H1 (cell line): ENCODE measurements around the gene STAT4. TPM values are rescaled to one million over a fixed set of nuclear protein-coding genes. Genes with fewer than 3 reads are reported as not detected.

ENCODE experiments used
- ASH2L ChIP-seq: fragments of 200-600, 300-600 bp; sonication (generic); IDR thresholded peaks from one replicate; pipeline ENCODE4 v1.7.1; 2017; ENCODE audit warnings: low read length
- CREB1 ChIP-seq: IDR thresholded peaks from 2 replicates; pipeline ENCODE4 v1.6.1; 2012; ENCODE audit warnings: inconsistent platforms
- GTF2F1 ChIP-seq: IDR thresholded peaks from 2 replicates; pipeline ENCODE4 v1.6.1; 2012; ENCODE audit warnings: low read depth, low read length, improper control_type of control experiment, borderline replicate concordance
- MAFK ChIP-seq: IDR thresholded peaks from 2 replicates; pipeline ENCODE4 v1.6.1; 2012; ENCODE audit warnings: low read depth, mild to moderate bottlenecking, improper control_type of control experiment, low read length
- SIX5 ChIP-seq: IDR thresholded peaks from 2 replicates; pipeline ENCODE4 v1.6.1; 2011; ENCODE audit warnings: mild to moderate bottlenecking, low read depth, low read length
- SP1 ChIP-seq: IDR thresholded peaks from 2 replicates; pipeline ENCODE4 v1.6.1; 2011; ENCODE audit warnings: low read depth, low read length
- TEAD4 ChIP-seq: IDR thresholded peaks from 2 replicates; pipeline ENCODE4 v1.6.1; 2012; ENCODE audit warnings: low read depth, low read length, inconsistent platforms, mixed read lengths
- polyA plus RNA-seq, 7 experiments: library from polyadenylated mRNA; depleted of rRNA in 3 of 7; stranded (reverse) in 5 of 7; unstranded in 2 of 7; fragments of >200 nt in 5 of 7; fragments of 200-250 nt in 2 of 7; gene quantifications; 1 replicate in 5 of 7; 2 replicates in 1 of 7; 4 replicates in 1 of 7; pipeline versions ENCODE4 v1.2.1 to v1.2.3, GENCODE V29; 2011 to 2013; ENCODE audit warnings: missing spikeins in 2 of 7, mixed read lengths in 2 of 7
- total RNA-seq: library from RNA; stranded (reverse); fragmentation: NEBNext Ultra II Directional; extraction: Animal tissue kit (Norgen Biotek cat#: 25700); gene quantifications from 2 replicates; pipeline ENCODE4 v1.2.1, GENCODE V29; 2021
- TF ChIP-seq, protein P1 (sequence below): fragments of 300-600 bp; sonication (generic); IDR thresholded peaks from 2 replicates; pipeline ENCODE4 v1.7.1; 2012; ENCODE audit warnings: low read length, moderate library complexity, mild to moderate bottlenecking, inconsistent platforms; ENCODE audit not compliant: insufficient replicate concordance
- TF ChIP-seq, protein P2 (sequence below): IDR thresholded peaks from 2 replicates; pipeline ENCODE4 v1.6.1; 2012; ENCODE audit warnings: inconsistent platforms

STAT4 gene
- total and polyA plus RNA-seq, 2 of the 8 experiments (the other 6 are each of a cell fraction or from before 2014, with no cell fraction given): 0.36 to 0.63 TPM

DNA sequence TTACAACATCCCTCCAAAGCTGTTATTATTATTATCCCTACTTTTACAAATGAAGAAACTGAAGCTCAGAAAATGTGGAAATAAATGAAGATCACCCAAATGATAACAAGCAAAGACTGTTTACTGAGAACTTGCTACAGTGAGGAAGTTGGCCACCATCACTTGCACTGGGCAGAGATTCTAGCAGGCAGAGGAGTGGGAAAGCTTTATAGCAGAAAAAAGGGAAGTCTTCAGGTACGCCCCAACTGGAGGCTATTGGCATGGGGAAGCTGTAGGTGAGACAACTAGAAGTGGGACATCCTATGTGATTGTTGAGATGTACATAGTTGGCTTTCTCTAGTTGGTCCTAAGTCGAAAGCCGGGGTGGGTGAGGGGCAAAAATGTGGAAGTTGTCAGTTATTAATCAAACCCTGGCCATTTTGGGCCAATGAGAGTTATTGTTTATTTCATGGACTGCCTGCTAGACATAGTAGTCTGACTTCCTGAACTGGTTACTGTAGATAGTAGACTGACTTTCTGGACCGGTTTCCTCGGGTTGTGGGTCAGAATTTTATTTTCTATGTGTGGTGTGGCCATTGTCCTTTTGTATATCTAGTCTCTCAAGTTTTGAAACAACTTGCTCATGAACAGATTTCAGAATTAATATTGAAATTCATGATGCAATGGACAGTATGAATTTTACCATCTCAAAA, 40.2 kb upstream of the STAT4 start (continued):
- TF ChIP-seq, protein P1, sequence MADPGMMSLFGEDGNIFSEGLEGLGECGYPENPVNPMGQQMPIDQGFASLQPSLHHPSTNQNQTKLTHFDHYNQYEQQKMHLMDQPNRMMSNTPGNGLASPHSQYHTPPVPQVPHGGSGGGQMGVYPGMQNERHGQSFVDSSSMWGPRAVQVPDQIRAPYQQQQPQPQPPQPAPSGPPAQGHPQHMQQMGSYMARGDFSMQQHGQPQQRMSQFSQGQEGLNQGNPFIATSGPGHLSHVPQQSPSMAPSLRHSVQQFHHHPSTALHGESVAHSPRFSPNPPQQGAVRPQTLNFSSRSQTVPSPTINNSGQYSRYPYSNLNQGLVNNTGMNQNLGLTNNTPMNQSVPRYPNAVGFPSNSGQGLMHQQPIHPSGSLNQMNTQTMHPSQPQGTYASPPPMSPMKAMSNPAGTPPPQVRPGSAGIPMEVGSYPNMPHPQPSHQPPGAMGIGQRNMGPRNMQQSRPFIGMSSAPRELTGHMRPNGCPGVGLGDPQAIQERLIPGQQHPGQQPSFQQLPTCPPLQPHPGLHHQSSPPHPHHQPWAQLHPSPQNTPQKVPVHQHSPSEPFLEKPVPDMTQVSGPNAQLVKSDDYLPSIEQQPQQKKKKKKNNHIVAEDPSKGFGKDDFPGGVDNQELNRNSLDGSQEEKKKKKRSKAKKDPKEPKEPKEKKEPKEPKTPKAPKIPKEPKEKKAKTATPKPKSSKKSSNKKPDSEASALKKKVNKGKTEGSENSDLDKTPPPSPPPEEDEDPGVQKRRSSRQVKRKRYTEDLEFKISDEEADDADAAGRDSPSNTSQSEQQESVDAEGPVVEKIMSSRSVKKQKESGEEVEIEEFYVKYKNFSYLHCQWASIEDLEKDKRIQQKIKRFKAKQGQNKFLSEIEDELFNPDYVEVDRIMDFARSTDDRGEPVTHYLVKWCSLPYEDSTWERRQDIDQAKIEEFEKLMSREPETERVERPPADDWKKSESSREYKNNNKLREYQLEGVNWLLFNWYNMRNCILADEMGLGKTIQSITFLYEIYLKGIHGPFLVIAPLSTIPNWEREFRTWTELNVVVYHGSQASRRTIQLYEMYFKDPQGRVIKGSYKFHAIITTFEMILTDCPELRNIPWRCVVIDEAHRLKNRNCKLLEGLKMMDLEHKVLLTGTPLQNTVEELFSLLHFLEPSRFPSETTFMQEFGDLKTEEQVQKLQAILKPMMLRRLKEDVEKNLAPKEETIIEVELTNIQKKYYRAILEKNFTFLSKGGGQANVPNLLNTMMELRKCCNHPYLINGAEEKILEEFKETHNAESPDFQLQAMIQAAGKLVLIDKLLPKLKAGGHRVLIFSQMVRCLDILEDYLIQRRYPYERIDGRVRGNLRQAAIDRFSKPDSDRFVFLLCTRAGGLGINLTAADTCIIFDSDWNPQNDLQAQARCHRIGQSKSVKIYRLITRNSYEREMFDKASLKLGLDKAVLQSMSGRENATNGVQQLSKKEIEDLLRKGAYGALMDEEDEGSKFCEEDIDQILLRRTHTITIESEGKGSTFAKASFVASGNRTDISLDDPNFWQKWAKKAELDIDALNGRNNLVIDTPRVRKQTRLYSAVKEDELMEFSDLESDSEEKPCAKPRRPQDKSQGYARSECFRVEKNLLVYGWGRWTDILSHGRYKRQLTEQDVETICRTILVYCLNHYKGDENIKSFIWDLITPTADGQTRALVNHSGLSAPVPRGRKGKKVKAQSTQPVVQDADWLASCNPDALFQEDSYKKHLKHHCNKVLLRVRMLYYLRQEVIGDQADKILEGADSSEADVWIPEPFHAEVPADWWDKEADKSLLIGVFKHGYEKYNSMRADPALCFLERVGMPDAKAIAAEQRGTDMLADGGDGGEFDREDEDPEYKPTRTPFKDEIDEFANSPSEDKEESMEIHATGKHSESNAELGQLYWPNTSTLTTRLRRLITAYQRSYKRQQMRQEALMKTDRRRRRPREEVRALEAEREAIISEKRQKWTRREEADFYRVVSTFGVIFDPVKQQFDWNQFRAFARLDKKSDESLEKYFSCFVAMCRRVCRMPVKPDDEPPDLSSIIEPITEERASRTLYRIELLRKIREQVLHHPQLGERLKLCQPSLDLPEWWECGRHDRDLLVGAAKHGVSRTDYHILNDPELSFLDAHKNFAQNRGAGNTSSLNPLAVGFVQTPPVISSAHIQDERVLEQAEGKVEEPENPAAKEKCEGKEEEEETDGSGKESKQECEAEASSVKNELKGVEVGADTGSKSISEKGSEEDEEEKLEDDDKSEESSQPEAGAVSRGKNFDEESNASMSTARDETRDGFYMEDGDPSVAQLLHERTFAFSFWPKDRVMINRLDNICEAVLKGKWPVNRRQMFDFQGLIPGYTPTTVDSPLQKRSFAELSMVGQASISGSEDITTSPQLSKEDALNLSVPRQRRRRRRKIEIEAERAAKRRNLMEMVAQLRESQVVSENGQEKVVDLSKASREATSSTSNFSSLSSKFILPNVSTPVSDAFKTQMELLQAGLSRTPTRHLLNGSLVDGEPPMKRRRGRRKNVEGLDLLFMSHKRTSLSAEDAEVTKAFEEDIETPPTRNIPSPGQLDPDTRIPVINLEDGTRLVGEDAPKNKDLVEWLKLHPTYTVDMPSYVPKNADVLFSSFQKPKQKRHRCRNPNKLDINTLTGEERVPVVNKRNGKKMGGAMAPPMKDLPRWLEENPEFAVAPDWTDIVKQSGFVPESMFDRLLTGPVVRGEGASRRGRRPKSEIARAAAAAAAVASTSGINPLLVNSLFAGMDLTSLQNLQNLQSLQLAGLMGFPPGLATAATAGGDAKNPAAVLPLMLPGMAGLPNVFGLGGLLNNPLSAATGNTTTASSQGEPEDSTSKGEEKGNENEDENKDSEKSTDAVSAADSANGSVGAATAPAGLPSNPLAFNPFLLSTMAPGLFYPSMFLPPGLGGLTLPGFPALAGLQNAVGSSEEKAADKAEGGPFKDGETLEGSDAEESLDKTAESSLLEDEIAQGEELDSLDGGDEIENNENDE: no peak
- TF ChIP-seq CREB1 (no peak), ASH2L (no peak), SIX5 (no peak), GTF2F1 (no peak), MAFK (no peak), SP1 (no peak), TEAD4 (no peak)
- TF ChIP-seq, protein P2, sequence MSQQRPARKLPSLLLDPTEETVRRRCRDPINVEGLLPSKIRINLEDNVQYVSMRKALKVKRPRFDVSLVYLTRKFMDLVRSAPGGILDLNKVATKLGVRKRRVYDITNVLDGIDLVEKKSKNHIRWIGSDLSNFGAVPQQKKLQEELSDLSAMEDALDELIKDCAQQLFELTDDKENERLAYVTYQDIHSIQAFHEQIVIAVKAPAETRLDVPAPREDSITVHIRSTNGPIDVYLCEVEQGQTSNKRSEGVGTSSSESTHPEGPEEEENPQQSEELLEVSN: no peak
